A549 (cell line): ENCODE measurements around the gene SEMA5B. TPM values are rescaled to one million over a fixed set of nuclear protein-coding genes. Genes with fewer than 3 reads are reported as not detected.

ENCODE experiments used
- ATAC-seq, 2 experiments: fragments of 200-7000 bp in 1 of 2; fragments of >200 bp in 1 of 2; cut with Nextera tagmentation in 1 of 2; cut with Tn5 transposase in 1 of 2; 3 replicates each; pipeline versions ENCODE4 v1.8.0 to v1.9.1; 2018 to 2020; ENCODE audit warnings: mild to moderate bottlenecking in 1 of 2, moderate library complexity in 1 of 2
- CTCF ChIA-PET: fragments of 300-600 bp; sonication (Branson Sonifier 250); formaldehyde crosslinking; extraction: SDS; loops from one replicate; lab custom pipeline; 2021; ENCODE audit warnings: antibody characterized with exemption, inconsistent platforms; lab: Yijun Ruan, JAX
- POLR2A ChIA-PET: fragments of 350-600 bp; formaldehyde crosslinking; extraction: SDS; loops from one replicate; lab custom pipeline; 2021; ENCODE audit warnings: antibody characterized with exemption, inconsistent platforms; lab: Yijun Ruan, JAX
- DNase-seq, 2 experiments: peaks; one replicate each; pipeline versions ENCODE4 v3.0.0 to v3.0.0-alpha.2; 2011 to 2016; ENCODE audit warnings: low read depth in 1 of 2, low spot score in 1 of 2
- FAIRE-seq: peaks from 2 replicates; lab custom pipeline; 2011; peaks lifted over from hg19 to GRCh38; lab: Jason Lieb, UNC
- H3K27ac ChIP-seq, 2 experiments: fragments of >200 bp; sonication (Bioruptor Twin); formaldehyde crosslinking; 3 replicates each; pipeline ENCODE4 v1.5.1; 2016 to 2017
- H3K4me1 ChIP-seq: fragments of >200 bp; sonication (Bioruptor Twin); formaldehyde crosslinking; 3 replicates; pipeline ENCODE4 v1.6.1; 2016
- H3K4me2 ChIP-seq: fragments of >200 bp; sonication (Bioruptor Twin); formaldehyde crosslinking; 3 replicates; pipeline ENCODE4 v1.6.1; 2016
- H3K4me3 ChIP-seq: fragments of >200 bp; sonication (Bioruptor Twin); formaldehyde crosslinking; 3 replicates; pipeline ENCODE4 v1.5.1; 2016
- H3K9me3 ChIP-seq: fragments of >200 bp; sonication (Bioruptor Twin); formaldehyde crosslinking; 3 replicates; pipeline ENCODE4 v1.6.1; 2016
- ATOH8 ChIP-seq: fragments of 250-450 bp; sonication (Bioruptor Pico); IDR thresholded peaks from 2 replicates; pipeline ENCODE4 v1.5.0; 2020; ENCODE audit warnings: low read depth, mild to moderate bottlenecking, moderate library complexity
- CEBPB ChIP-seq, 2 experiments: fragments of >200 bp in 1 of 2; sonication (Bioruptor Twin) in 1 of 2; formaldehyde crosslinking in 1 of 2; IDR thresholded peaks; 2 replicates each; pipeline ENCODE4 v1.6.1; 2012 to 2016
- CHD2 ChIP-seq: fragments of 150-350 bp; IDR thresholded peaks from 2 replicates; pipeline ENCODE4 v1.6.1; 2014; ENCODE audit warnings: low read length; ENCODE audit not compliant: partially characterized antibody
- CHD4 ChIP-seq: fragments of 200-600 bp; sonication (generic); IDR thresholded peaks from 2 replicates; pipeline ENCODE4 v1.6.1; 2016; ENCODE audit warnings: antibody characterized with exemption, mild to moderate bottlenecking, borderline replicate concordance
- EHMT2 ChIP-seq: fragments of 200-600 bp; sonication (generic); IDR thresholded peaks from 2 replicates; pipeline ENCODE4 v1.6.1; 2016; ENCODE audit warnings: antibody characterized with exemption, low read depth, mild to moderate bottlenecking, moderate library complexity
- EP300 ChIP-seq, 2 experiments: fragments of >200 bp; sonication (Bioruptor Twin); formaldehyde crosslinking; IDR thresholded peaks; 2 replicates in 1 of 2; 3 replicates in 1 of 2; pipeline ENCODE4 v1.6.1; 2016 to 2017
- FOSB ChIP-seq: fragments of 250-450 bp; sonication (Bioruptor Pico); IDR thresholded peaks from 2 replicates; pipeline ENCODE4 v1.5.0; 2020; ENCODE audit warnings: mild to moderate bottlenecking, moderate library complexity
- FOXS1 ChIP-seq: fragments of 250-450 bp; sonication (Bioruptor Pico); IDR thresholded peaks from 2 replicates; pipeline ENCODE4 v1.5.0; 2020; ENCODE audit warnings: mild to moderate bottlenecking, moderate library complexity
- GATA3 ChIP-seq: IDR thresholded peaks from 2 replicates; pipeline ENCODE4 v1.6.1; 2012; ENCODE audit warnings: borderline replicate concordance
- HES2 ChIP-seq: fragments of >200 bp; sonication (Bioruptor Twin); formaldehyde crosslinking; IDR thresholded peaks from 2 replicates; pipeline ENCODE4 v1.6.1; 2016
- HEYL ChIP-seq: fragments of 250-450 bp; sonication (Bioruptor Pico); IDR thresholded peaks from 2 replicates; pipeline ENCODE4 v1.8.0; 2021; ENCODE audit warnings: mild to moderate bottlenecking, moderate library complexity
- HMGXB4 ChIP-seq: fragments of 250-450 bp; sonication (Bioruptor Pico); IDR thresholded peaks from 2 replicates; pipeline ENCODE4 v1.5.0; 2021; ENCODE audit warnings: mild to moderate bottlenecking, moderate library complexity, borderline replicate concordance
- HOXB13 ChIP-seq: fragments of 250-450 bp; sonication (Bioruptor Pico); IDR thresholded peaks from 2 replicates; pipeline ENCODE4 v1.5.0; 2020; ENCODE audit warnings: low read depth, mild to moderate bottlenecking, moderate library complexity
- HOXB5 ChIP-seq: fragments of 250-450 bp; sonication (Bioruptor Pico); IDR thresholded peaks from 2 replicates; pipeline ENCODE4 v1.5.0; 2020; ENCODE audit warnings: mild to moderate bottlenecking, moderate library complexity
- KDM5A ChIP-seq: fragments of 200-600 bp; sonication (generic); IDR thresholded peaks from 2 replicates; pipeline ENCODE4 v1.6.1; 2016; ENCODE audit warnings: antibody characterized with exemption, mild to moderate bottlenecking
- MAX ChIP-seq: IDR thresholded peaks from 2 replicates; pipeline ENCODE4 v1.6.1; 2012
- MYC ChIP-seq: IDR thresholded peaks from 2 replicates; pipeline ENCODE4 v1.6.1; 2012; ENCODE audit warnings: mild to moderate bottlenecking, inconsistent platforms, low read length, improper control_type of control experiment, borderline replicate concordance
- POLR2A ChIP-seq: IDR thresholded peaks from 2 replicates; pipeline ENCODE4 v1.6.1; 2012; ENCODE audit warnings: mild to moderate bottlenecking, low read length
- RNF2 ChIP-seq: fragments of 200-600 bp; sonication (generic); IDR thresholded peaks from 2 replicates; pipeline ENCODE4 v1.6.1; 2016; ENCODE audit warnings: low read depth, mild to moderate bottlenecking, antibody characterized with exemption, moderate library complexity, borderline replicate concordance
- SMC3 ChIP-seq: fragments of >200 bp; sonication (Bioruptor Twin); formaldehyde crosslinking; IDR thresholded peaks from 3 replicates; pipeline ENCODE4 v1.6.1; 2018; ENCODE audit warnings: inconsistent platforms
- TP53 ChIP-seq: fragments of 250-450 bp; sonication (Bioruptor Pico); IDR thresholded peaks from 2 replicates; pipeline ENCODE4 v1.5.0; 2021; ENCODE audit warnings: mild to moderate bottlenecking, moderate library complexity
- ZC3H11A ChIP-seq: fragments of 450-650 bp; IDR thresholded peaks from 2 replicates; pipeline ENCODE4 v1.6.1; 2014; ENCODE audit warnings: antibody characterized with exemption, mild to moderate bottlenecking
- ZNF302 ChIP-seq: fragments of 250-450 bp; sonication (Bioruptor Pico); IDR thresholded peaks from 2 replicates; pipeline ENCODE4 v1.9.0; 2021; ENCODE audit warnings: inconsistent platforms, mild to moderate bottlenecking, moderate library complexity
- WGBS: methylation state at CpG from one replicate; pipeline ENCODE4 v1.1.6; 2017; ENCODE audit errors: missing lambda C conversion rate; 5-methylcytosine and 5-hydroxymethylcytosine counted together
- polyA plus RNA-seq, 4 experiments: library from polyadenylated mRNA; depleted of rRNA in 3 of 4; stranded (reverse); fragments of >200 nt; fragmentation: RNase III in 1 of 4; extraction: RNeasy Plus Mini Kit Qiagen cat#74134 plus additional on column Dnase treatment in 1 of 4; gene quantifications; 2 replicates in 3 of 4; 3 replicates in 1 of 4; pipeline ENCODE4 v1.2.3, GENCODE V29; 2011 to 2017

The SEMA5B gene
- polyA plus RNA-seq, 2 of the 4 experiments (the other 2 are of a cell fraction), result 0.03 TPM; not detected in 1

- no peak for ATAC-seq
- H3K4me3 ChIP-seq, result no peak overlapping the region
- no peak overlapping the region for H3K27ac ChIP-seq
- DNase-seq, result no peak
- H3K4me2 ChIP-seq, result no peak overlapping the region
- WGBS, result 27% methylated on average over 6 of the region's 6 CpGs
- TF ChIP-seq KDM5A (no peak), EHMT2 (no peak), ZC3H11A (no peak), FOSB (CRISPR knock-in tag) (no peak), ZNF302 (CRISPR knock-in tag) (no peak), POLR2A (no peak), FOXS1 (no peak), HEYL (CRISPR knock-in tag) (no peak), EP300 (IDR thresholded peaks at IDR 0.05) (no peak)
- TF ChIP-seq, all 56 proteins: peak for 0
- FAIRE-seq, result no peak
- ChIA-PET CTCF (interaction anchor here (0.7 kb wide), 1 partner anchor 18 kb away, joined by 3 read pairs; the partner anchor contains the start of gene SEMA5B), POLR2A (no interaction called here)
- Histone ChIP-seq H3K4me1 (no peaks in the 10 kb centered on the region), H3K9me3 (no peaks in the 10 kb centered on the region)
Observed at GRCh38 chr3:123008840-123009239, 18.7 kb downstream of the SEMA5B start.

- ChIA-PET CTCF (interaction anchor here (1.7 kb wide), 1 partner anchor 21 kb away, joined by 8 read pairs; the partner anchor contains the start of gene SEMA5B), POLR2A (no interaction called here)
- DNase-seq, result no peak
- no peaks in the 10 kb centered on the region for H3K9me3 ChIP-seq
- no peak overlapping the region for H3K4me3 ChIP-seq
- H3K4me1 ChIP-seq, result no peaks in the 10 kb centered on the region
- ATAC-seq, result no peak
- H3K4me2 ChIP-seq, result no peak overlapping the region
- no peak overlapping the region for H3K27ac ChIP-seq
- TF ChIP-seq EP300 (IDR thresholded peaks at IDR 0.05) (no peak), SMC3 (no peak), FOSB (CRISPR knock-in tag) (no peak), CEBPB (IDR thresholded peaks at IDR 0.05) (no peak), EHMT2 (no peak), ATOH8 (CRISPR knock-in tag) (no peak), MYC (no peak), HOXB13 (CRISPR knock-in tag) (no peak), HOXB5 (CRISPR knock-in tag) (no peak), GATA3 (no peak), HES2 (no peak), CHD4 (no peak), RNF2 (no peak), TP53 (no peak), MAX (no peak), HMGXB4 (CRISPR knock-in tag) (no peak)
- no peak for FAIRE-seq
- WGBS, result 25% methylated on average over 2 of the region's 2 CpGs
Observed at GRCh38 chr3:123006609-123007008, 21.0 kb downstream of the SEMA5B start.

GRCh38 chr3:123005291-123005690 is 22.3 kb downstream of the SEMA5B start:
- ATAC-seq (no peak), DNase-seq (no peak), FAIRE-seq (no peak)
- no peak for TF ChIP-seq CHD2
- Histone ChIP-seq H3K9me3 (no peaks in the 10 kb centered on the region), H3K4me3 (no peak overlapping the region), H3K4me1 (no peaks in the 10 kb centered on the region), H3K27ac (no peak overlapping the region), H3K4me2 (no peak overlapping the region)
- CTCF ChIA-PET, result interaction anchor here (0.7 to 1.7 kb wide), 2 partner anchors 23 to 37 kb away, joined by 3 to 8 read pairs; partner anchors contain the start of gene SEMA5B
- WGBS, result 50% methylated on average over 1 of the region's 1 CpG
- POLR2A ChIA-PET, result no interaction called here
